WI38 (cell line): ENCODE measurements around the gene ITGA3.
A peak's percentile ranks its signal among the peaks of the same experiment; 100 is the strongest.

Experiments used
- H3K4me3 ChIP-seq: 2 replicates; pipeline ENCODE4 v1.5.1; 2011; ENCODE audit warnings: low read depth, mild to moderate bottlenecking, control low read depth, low read length
- CTCF ChIP-seq: IDR thresholded peaks from 2 replicates; pipeline ENCODE4 v1.5.1; 2012; ENCODE audit warnings: low read depth, mild to moderate bottlenecking, control low read depth, low read length

The ITGA3 gene

GRCh38 chr17:50055426-50056216 is at the start of gene ITGA3:
TSS of gene ITGA3 (plus strand) at chr17:50056110. CDS start at chr17:50056440, 330 bp downstream.
- no peak for TF ChIP-seq CTCF
- H3K4me3 ChIP-seq = peak within 1 kb of the TSS; percentile 82

- no peak for TF ChIP-seq CTCF
- H3K4me3 ChIP-seq = no peak overlapping the region
Measured at GRCh38 chr17:50009282-50009681, 46.6 kb upstream of the ITGA3 start.

- H3K4me3 ChIP-seq = no peak overlapping the region
- no peak for TF ChIP-seq CTCF
Measured at GRCh38 chr17:50013079-50013478, 42.8 kb upstream of the ITGA3 start.

GRCh38 chr17:50014471-50015088 is 41.3 kb upstream of the ITGA3 start:
- no peak for TF ChIP-seq CTCF

GRCh38 chr17:50015146-50015545 is 40.8 kb upstream of the ITGA3 start:
- no peak for TF ChIP-seq CTCF
- H3K4me3 ChIP-seq = no peak overlapping the region

More at GRCh38 chr17:50014471-50015088, 41.3 kb upstream of the ITGA3 start:
- no peak overlapping the region for H3K4me3 ChIP-seq

- TF ChIP-seq CTCF = no peak
Measured at GRCh38 chr17:50018909-50019308, 37.0 kb upstream of the ITGA3 start.

More at GRCh38 chr17:50018909-50019308, 37.0 kb upstream of the ITGA3 start:
- no peak overlapping the region for H3K4me3 ChIP-seq
